Stimulated activated CD4-positive, alpha-beta T cell treated with anti-CD3 and anti-CD28 coated beads, Interleukin-1b, Interleukin-23, amount 100 ng/mL, for 24 hours (primary cell): Measurements from ENCODE around the gene ZNF672.
"Not testable (repeated sequence)": the region's sequence is repeated elsewhere in the genome, so short reads cannot be mapped to it uniquely, and the experiment has no call there.

Experiments
- DNase-seq, 4 experiments: peaks; one replicate each; pipeline ENCODE4 v3.0.0-alpha.2; 2020; ENCODE audit warnings: low read depth in 4 of 4, low spot score in 1 of 4

Gene ZNF672

DNA sequence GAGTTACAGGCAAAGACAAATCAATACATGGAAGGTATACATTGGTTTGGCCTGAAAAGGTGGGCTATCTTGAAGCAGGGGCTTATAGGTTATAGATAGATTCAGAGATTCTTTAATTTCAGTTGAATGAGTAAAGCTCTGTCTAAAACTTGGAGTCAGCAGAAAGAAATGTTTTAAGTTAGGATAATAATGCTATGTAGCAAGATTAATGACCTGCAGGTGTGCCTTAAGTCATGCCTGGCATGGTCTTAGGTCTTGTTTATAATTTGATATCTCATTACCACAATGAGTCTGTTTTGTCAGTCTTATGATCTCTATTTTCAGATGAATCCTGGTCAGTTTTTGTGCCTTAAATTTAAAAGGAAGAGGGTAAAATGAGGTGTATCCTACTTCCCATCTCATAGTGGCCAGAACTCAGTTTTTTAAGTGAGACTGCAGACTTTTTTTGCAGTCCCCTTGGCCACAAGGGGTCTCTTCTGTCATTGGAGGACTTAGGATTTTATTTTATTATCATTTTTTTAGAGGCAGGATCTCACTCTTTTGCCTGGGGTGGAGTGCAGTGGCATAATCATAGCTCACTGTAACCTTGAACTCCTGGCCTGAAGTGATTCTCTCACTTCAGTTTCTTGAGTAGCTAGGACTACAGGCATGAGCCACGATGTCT, 46.7 kb downstream of the ZNF672 start:
- DNase-seq = no peak

GRCh38 chr1:248885646-248886045, 47.6 kb downstream of the ZNF672 start:
- DNase-seq = no peak

DNA sequence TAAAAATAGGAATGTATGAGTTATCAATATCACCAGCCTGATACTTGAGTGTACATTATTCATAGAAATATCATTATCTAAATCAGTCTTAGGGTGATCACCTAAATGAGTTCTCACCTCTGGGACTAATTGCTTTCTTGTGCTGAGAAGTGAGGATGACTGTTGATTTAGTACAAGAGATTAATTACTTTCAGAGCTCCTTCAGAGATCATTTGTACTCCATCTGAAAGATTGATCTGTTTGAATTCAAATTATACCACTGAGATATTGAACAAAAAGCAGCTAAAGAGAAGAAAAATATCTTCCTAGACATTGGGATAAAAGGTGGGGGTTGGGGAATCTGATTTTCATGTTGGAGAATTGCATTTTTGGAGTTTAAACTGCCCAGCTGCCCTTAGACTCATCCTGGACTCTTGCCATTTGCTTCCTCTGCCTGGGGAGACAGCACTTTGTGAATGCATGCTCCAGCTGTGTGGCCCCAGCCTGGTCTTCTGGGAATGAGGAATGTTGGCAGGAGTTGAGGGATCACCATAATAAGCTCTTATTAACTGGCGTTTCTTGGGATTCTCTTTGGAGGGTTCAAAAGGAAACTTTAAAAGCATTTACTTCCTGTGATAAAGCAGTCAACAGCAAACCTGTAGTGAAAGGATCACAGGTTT, 48.3 kb downstream of the ZNF672 start:
- no peak for DNase-seq

GRCh38 chr1:248889914-248890243, 51.9 kb downstream of the ZNF672 start:
- DNase-seq = not testable (repeated sequence)

DNA sequence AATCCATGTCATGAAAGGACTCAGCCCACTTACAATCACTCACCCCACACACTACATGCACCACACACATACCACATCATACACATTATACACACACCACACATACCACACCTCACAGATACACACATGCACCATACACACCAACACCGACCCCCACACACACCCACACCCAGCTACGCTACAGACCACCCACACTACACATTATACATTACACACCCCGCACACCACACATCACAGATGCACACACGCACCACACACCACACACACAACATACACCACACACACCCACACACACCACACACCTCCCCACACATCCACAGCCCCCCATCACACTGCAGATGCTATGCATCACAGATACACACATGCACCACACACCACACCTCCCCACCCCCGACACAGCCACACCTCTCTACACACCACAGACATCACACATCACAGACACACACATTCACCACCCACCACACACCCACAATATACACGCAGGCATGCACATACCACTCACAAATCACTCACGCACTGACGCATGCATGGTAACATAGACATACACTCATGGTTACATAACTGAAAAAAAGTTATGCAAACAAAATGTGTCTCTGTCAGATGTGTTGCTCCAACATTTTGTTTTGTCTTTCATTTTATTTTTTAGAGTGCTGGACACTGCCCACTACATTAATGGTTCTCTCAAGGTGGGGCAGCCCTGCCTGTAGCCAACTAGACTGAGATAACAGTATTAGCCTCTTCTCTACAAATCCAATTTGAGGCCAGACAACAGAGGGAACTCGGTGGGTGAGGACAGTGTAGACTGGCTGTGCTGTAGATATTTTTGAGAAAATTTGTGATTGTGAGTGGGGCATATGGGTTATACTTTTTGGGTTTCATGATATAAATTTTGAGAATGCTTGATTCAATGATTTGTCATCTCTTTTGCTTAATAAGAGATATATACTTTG, 52.8 kb downstream of the ZNF672 start:
- DNase-seq = no peak

DNA sequence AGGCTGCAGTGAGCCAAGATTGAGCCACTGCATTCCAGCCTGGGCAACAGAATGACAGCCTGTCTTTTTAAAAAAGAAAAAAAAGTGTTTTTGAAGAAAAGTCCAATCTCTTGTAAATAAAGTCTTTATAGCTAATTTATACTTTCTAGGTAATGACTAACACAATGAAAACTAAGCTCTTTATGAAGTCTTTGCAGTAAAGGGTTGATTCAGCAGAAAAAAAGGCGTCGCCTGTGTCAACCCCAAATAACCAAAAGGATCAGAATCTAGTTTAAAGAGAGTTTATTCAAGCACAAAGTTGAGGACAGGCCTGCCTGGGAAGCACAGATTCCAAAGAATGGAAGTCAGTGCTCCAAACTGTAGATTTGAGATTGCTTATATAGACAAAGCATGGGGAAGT, 53.7 kb downstream of the ZNF672 start:
- DNase-seq = no peak

GRCh38 chr1:248892590-248892989, 54.6 kb downstream of the ZNF672 start:
- DNase-seq = no peak

- no peak for DNase-seq
Measured at GRCh38 chr1:248894837-248895236, 56.8 kb downstream of the ZNF672 start.

DNA sequence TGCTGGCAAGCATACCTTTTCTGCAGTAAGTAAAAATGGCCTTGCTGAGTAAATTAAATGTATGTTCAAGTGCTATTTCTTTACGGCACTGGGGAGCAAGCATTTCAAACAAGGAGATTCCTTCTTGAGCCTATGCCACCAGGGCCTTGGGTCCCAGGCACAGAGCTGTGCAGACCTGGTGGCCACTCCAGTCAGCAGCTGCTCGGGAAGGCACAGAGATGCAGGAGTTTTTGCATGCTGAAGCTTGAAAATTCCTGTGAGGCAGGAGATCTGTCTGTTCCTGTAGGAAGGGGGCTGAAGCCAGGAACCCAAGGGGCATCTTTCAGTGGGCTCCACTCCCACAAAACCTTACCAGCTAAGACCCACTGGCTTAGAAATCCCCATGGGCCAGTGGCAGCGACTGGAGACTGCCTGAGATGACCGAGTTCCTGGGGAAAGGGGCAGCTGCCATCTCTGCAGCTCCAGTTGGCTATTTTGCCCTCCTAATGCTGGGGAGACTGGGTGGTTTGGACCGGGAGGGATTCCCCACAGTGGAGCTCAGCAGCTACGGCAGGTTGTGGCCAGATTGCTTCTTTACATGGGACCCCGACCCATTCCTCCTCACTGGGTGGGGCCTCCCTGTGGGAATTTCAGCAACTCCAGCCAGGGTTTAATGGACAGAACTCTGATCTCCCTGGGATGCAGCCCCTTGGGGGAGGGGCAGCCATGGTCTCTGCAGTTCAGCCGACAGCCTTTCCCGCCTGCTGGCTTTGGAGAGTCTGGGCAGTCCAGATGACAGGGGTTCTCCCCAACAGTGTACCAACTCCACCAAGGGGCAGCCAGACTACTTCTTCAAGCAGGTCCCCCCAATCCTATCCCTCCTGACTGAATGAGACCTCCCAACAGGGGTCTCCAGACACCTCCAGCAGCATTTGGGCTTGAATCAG, 59.7 kb downstream of the ZNF672 start:
- DNase-seq = no peak
